GM23248 (cell line): ENCODE results near the gene CLIC6.

Experiments
- EZH2 ChIP-seq: fragments of 200-600 bp; sonication (generic); IDR thresholded peaks from 2 replicates; pipeline ENCODE4 v1.6.1; 2018; ENCODE audit warnings: antibody characterized with exemption, mild to moderate bottlenecking; ENCODE audit not compliant: insufficient read depth, poor library complexity, severe bottlenecking
- EZH2phosphoT487 ChIP-seq: fragments of 200-600 bp; sonication (generic); IDR thresholded peaks from 2 replicates; pipeline ENCODE4 v1.6.1; 2018; ENCODE audit warnings: antibody characterized with exemption, moderate library complexity, mild to moderate bottlenecking, low read depth; ENCODE audit not compliant: insufficient read depth

- TF ChIP-seq EZH2 = no peak
- TF ChIP-seq EZH2phosphoT487 = no peak
These were observed 45.3 kb upstream of the CLIC6 start for GRCh38 chr21:34623516-34623915.
